HEK293 (cell line): Measurements from ENCODE around the gene KLHL17.

Experiments
- CTCF ChIA-PET: fragments of 350-600 bp; formaldehyde crosslinking; extraction: SDS; loops from one replicate; lab custom pipeline; 2021; ENCODE audit warnings: antibody characterized with exemption; lab: Yijun Ruan, JAX
- POLR2A ChIA-PET: fragments of 300-600 bp; formaldehyde crosslinking; extraction: SDS; loops from one replicate; lab custom pipeline; 2020; ENCODE audit warnings: antibody characterized with exemption, inconsistent platforms; lab: Yijun Ruan, JAX
- H3K27ac ChIP-seq: fragments of 200-500 bp; sonication (Bioruptor generic); 2 replicates; pipeline ENCODE4 v1.5.1; 2014; ENCODE audit warnings: low read depth, low read length, control low read depth, inconsistent platforms; ENCODE audit errors: extremely low read depth
- H3K36me3 ChIP-seq, 2 experiments: fragments of 200-500 bp in 1 of 2; sonication (Bioruptor generic) in 1 of 2; 1 replicate in 1 of 2; 2 replicates in 1 of 2; pipeline ENCODE4 v1.5.1; 2014 to 2017; ENCODE audit warnings: inconsistent platforms in 2 of 2, low read length in 2 of 2; ENCODE audit not compliant: control insufficient read depth in 2 of 2, insufficient read depth in 1 of 2
- H3K4me1 ChIP-seq: fragments of 200-500 bp; sonication (Bioruptor generic); 2 replicates; pipeline ENCODE4 v1.5.1; 2014; ENCODE audit warnings: mild to moderate bottlenecking, low read length, inconsistent platforms; ENCODE audit not compliant: control insufficient read depth, insufficient read depth
- H3K4me3 ChIP-seq: 2 replicates; pipeline ENCODE4 v1.5.1; 2011; ENCODE audit warnings: low read depth, mild to moderate bottlenecking, control low read depth, low read length, moderate library complexity
- H3K9me3 ChIP-seq: fragments of 200-500 bp; sonication (Bioruptor generic); 2 replicates; pipeline ENCODE4 v1.5.1; 2014; ENCODE audit warnings: low read depth, low read length, inconsistent platforms; ENCODE audit not compliant: control insufficient read depth, insufficient read depth
- BCL11A ChIP-seq: fragments of 450-650 bp; formaldehyde crosslinking; IDR thresholded peaks from 2 replicates; pipeline ENCODE4 v1.5.1; 2016; ENCODE audit warnings: low read depth, missing biosample characterization, missing genetic modification characterization
- KLF8 ChIP-seq: fragments of 450-650 bp; formaldehyde crosslinking; IDR thresholded peaks from 2 replicates; pipeline ENCODE4 v1.5.1; 2016; ENCODE audit warnings: missing biosample characterization, missing genetic modification characterization
- ZNF174 ChIP-seq: fragments of 450-650 bp; formaldehyde crosslinking; IDR thresholded peaks from 2 replicates; pipeline ENCODE4 v1.5.0; 2017; ENCODE audit warnings: missing biosample characterization, mild to moderate bottlenecking, missing genetic modification characterization
- ZNF175 ChIP-seq: fragments of 450-650 bp; formaldehyde crosslinking; IDR thresholded peaks from 2 replicates; pipeline ENCODE4 v1.5.1; 2016; ENCODE audit warnings: missing biosample characterization, missing genetic modification characterization
- ZNF19 ChIP-seq: fragments of 450-650 bp; formaldehyde crosslinking; IDR thresholded peaks from 2 replicates; pipeline ENCODE4; 2016; ENCODE audit warnings: missing biosample characterization, missing genetic modification characterization, low read depth
- ZNF37A ChIP-seq: fragments of 450-650 bp; IDR thresholded peaks from 2 replicates; pipeline ENCODE4 v1.5.1; 2018; ENCODE audit warnings: missing biosample characterization, missing genetic modification characterization
- ZNF658 ChIP-seq: fragments of 450-650 bp; formaldehyde crosslinking; IDR thresholded peaks from 2 replicates; pipeline ENCODE4; 2016; ENCODE audit warnings: missing biosample characterization, missing genetic modification characterization
- TF ChIP-seq, protein P1 (sequence below): fragments of 450-650 bp; formaldehyde crosslinking; IDR thresholded peaks from 2 replicates; pipeline ENCODE4 v1.5.1; 2017; ENCODE audit warnings: missing biosample characterization, missing genetic modification characterization
- TF ChIP-seq, protein P2 (sequence below): fragments of 450-650 bp; formaldehyde crosslinking; IDR thresholded peaks from 2 replicates; pipeline ENCODE4 v1.5.1; 2017; ENCODE audit warnings: missing biosample characterization, missing genetic modification characterization
- TF ChIP-seq, protein P3 (sequence below): fragments of 450-650 bp; formaldehyde crosslinking; conservative IDR thresholded peaks from 2 replicates; pipeline ENCODE4 v1.5.1; 2016; ENCODE audit warnings: low read depth, missing biosample characterization, missing genetic modification characterization
- TF ChIP-seq, protein P4 (sequence below): fragments of 450-650 bp; formaldehyde crosslinking; IDR thresholded peaks from 2 replicates; pipeline ENCODE4 v1.5.1; 2016; ENCODE audit warnings: missing biosample characterization, missing genetic modification characterization
- TF ChIP-seq, protein P5 (sequence below): fragments of 450-650 bp; formaldehyde crosslinking; IDR thresholded peaks from 2 replicates; pipeline ENCODE4 v1.5.1; 2016; ENCODE audit warnings: missing biosample characterization, missing genetic modification characterization, borderline replicate concordance
- TF ChIP-seq, protein P6 (sequence below): fragments of 450-650 bp; formaldehyde crosslinking; IDR thresholded peaks from 2 replicates; pipeline ENCODE4 v1.5.1; 2016; ENCODE audit warnings: missing biosample characterization, missing genetic modification characterization, low read depth

Gene KLHL17

DNA sequence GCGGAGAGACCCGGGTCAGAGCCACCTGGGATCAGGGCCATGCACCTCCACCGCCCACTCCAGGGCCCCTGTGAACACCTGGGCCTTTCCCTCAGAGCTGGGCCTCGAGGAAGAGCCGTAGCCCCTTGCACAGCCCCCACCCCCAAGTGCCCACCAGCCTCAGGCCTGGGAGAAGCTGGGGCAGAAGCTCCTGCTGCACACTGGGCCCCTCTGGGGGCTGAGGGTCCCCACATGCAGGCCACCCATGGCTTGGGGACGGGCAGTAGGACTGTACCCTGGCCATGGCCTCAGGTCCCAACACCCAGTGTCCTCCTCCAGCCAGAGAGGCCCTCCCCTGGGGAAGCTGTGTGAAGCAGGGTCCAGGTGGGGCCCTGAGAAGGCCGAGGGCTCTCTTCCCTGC, 7.8 kb upstream of the KLHL17 start (continued):
- TF ChIP-seq, protein P1, sequence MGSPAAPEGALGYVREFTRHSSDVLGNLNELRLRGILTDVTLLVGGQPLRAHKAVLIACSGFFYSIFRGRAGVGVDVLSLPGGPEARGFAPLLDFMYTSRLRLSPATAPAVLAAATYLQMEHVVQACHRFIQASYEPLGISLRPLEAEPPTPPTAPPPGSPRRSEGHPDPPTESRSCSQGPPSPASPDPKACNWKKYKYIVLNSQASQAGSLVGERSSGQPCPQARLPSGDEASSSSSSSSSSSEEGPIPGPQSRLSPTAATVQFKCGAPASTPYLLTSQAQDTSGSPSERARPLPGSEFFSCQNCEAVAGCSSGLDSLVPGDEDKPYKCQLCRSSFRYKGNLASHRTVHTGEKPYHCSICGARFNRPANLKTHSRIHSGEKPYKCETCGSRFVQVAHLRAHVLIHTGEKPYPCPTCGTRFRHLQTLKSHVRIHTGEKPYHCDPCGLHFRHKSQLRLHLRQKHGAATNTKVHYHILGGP (tag by site-specific recombination): no peak
- TF ChIP-seq, protein P2, sequence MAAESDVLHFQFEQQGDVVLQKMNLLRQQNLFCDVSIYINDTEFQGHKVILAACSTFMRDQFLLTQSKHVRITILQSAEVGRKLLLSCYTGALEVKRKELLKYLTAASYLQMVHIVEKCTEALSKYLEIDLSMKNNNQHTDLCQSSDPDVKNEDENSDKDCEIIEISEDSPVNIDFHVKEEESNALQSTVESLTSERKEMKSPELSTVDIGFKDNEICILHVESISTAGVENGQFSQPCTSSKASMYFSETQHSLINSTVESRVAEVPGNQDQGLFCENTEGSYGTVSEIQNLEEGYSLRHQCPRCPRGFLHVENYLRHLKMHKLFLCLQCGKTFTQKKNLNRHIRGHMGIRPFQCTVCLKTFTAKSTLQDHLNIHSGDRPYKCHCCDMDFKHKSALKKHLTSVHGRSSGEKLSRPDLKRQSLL (tag by site-specific recombination): no peak
- TF ChIP-seq ZNF37A (tag by site-specific recombination) (no peak), ZNF174 (tag by site-specific recombination) (no peak), BCL11A (no peak), ZNF19 (tag by site-specific recombination) (no peak)
- TF ChIP-seq, protein P3, sequence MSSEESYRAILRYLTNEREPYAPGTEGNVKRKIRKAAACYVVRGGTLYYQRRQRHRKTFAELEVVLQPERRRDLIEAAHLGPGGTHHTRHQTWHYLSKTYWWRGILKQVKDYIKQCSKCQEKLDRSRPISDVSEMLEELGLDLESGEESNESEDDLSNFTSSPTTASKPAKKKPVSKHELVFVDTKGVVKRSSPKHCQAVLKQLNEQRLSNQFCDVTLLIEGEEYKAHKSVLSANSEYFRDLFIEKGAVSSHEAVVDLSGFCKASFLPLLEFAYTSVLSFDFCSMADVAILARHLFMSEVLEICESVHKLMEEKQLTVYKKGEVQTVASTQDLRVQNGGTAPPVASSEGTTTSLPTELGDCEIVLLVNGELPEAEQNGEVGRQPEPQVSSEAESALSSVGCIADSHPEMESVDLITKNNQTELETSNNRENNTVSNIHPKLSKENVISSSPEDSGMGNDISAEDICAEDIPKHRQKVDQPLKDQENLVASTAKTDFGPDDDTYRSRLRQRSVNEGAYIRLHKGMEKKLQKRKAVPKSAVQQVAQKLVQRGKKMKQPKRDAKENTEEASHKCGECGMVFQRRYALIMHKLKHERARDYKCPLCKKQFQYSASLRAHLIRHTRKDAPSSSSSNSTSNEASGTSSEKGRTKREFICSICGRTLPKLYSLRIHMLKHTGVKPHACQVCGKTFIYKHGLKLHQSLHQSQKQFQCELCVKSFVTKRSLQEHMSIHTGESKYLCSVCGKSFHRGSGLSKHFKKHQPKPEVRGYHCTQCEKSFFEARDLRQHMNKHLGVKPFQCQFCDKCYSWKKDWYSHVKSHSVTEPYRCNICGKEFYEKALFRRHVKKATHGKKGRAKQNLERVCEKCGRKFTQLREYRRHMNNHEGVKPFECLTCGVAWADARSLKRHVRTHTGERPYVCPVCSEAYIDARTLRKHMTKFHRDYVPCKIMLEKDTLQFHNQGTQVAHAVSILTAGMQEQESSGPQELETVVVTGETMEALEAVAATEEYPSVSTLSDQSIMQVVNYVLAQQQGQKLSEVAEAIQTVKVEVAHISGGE: no peak

DNA sequence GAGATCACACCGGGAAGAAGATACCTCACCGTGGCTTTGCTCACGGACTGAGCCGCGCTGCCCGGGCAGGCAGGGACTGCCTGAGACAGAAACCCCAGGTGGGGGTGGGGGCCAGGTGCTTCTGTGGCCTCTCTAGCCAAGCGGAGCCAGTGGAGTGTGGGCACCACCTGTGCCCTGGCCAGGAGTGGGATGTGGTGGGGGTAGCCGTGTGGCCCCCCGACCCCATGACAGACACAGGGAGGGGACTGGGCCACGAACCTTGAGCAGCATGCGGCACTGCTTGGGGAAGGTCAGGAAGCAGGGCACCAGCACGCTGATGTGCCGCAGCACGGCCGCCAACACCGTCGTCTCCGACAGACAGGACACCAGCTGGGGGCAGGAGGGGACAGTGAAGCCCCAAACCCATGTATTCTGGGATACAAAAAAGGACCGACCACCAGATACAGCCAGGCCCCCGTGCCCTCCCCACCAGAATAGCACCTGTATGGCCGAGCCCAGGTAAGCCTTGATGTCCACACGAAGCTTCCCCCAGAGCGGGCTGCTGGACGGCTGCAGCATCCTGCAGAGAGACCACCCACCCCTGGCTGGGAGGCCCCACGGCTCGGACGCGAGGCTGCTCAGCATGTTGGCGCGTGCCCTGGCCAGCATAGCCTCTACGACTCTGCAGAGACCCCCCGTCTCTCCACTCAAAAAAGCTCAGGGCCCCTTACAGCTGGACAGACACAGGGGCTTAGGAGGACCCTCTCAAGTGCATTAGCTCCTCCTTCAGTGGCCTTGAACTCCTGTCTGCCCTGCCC, 6.7 kb upstream of the KLHL17 start:
- ChIA-PET POLR2A (interaction anchor here (0.7 to 2.6 kb wide), 4 partner anchors 9 to 37 kb away, joined by 3 to 12 read pairs (median 4); no protein-coding TSS in a partner anchor), CTCF (interaction anchor here (0.6 to 1.4 kb wide), 4 partner anchors 9 to 84 kb away, joined by 3 to 6 read pairs (median 4); no protein-coding TSS in a partner anchor)
- Histone ChIP-seq H3K9me3 (no peaks in the 10 kb centered on the region), H3K4me3 (no peak overlapping the region), H3K36me3 (peaks cover 12 to 90% of the 10 kb centered on the region in 2 experiments; a peak in 2 of 3 replicates), H3K4me1 (no peaks in the 10 kb centered on the region), H3K27ac (no peak overlapping the region)
- TF ChIP-seq, protein P4, sequence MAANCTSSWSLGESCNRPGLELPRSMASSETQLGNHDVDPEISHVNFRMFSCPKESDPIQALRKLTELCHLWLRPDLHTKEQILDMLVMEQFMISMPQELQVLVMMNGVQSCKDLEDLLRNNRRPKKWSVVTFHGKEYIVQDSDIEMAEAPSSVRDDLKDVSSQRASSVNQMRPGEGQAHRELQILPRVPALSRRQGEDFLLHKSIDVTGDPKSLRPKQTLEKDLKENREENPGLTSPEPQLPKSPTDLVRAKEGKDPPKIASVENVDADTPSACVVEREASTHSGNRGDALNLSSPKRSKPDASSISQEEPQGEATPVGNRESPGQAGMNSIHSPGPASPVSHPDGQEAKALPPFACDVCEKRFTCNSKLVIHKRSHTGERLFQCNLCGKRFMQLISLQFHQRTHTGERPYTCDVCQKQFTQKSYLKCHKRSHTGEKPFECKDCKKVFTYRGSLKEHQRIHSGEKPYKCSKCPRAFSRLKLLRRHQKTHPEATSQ: no peak
- TF ChIP-seq, protein P2 (tag by site-specific recombination): no peak
- TF ChIP-seq ZNF175 (tag by site-specific recombination) (no peak), ZNF658 (no peak), KLF8 (tag by site-specific recombination) (no peak)
- TF ChIP-seq, protein P5, sequence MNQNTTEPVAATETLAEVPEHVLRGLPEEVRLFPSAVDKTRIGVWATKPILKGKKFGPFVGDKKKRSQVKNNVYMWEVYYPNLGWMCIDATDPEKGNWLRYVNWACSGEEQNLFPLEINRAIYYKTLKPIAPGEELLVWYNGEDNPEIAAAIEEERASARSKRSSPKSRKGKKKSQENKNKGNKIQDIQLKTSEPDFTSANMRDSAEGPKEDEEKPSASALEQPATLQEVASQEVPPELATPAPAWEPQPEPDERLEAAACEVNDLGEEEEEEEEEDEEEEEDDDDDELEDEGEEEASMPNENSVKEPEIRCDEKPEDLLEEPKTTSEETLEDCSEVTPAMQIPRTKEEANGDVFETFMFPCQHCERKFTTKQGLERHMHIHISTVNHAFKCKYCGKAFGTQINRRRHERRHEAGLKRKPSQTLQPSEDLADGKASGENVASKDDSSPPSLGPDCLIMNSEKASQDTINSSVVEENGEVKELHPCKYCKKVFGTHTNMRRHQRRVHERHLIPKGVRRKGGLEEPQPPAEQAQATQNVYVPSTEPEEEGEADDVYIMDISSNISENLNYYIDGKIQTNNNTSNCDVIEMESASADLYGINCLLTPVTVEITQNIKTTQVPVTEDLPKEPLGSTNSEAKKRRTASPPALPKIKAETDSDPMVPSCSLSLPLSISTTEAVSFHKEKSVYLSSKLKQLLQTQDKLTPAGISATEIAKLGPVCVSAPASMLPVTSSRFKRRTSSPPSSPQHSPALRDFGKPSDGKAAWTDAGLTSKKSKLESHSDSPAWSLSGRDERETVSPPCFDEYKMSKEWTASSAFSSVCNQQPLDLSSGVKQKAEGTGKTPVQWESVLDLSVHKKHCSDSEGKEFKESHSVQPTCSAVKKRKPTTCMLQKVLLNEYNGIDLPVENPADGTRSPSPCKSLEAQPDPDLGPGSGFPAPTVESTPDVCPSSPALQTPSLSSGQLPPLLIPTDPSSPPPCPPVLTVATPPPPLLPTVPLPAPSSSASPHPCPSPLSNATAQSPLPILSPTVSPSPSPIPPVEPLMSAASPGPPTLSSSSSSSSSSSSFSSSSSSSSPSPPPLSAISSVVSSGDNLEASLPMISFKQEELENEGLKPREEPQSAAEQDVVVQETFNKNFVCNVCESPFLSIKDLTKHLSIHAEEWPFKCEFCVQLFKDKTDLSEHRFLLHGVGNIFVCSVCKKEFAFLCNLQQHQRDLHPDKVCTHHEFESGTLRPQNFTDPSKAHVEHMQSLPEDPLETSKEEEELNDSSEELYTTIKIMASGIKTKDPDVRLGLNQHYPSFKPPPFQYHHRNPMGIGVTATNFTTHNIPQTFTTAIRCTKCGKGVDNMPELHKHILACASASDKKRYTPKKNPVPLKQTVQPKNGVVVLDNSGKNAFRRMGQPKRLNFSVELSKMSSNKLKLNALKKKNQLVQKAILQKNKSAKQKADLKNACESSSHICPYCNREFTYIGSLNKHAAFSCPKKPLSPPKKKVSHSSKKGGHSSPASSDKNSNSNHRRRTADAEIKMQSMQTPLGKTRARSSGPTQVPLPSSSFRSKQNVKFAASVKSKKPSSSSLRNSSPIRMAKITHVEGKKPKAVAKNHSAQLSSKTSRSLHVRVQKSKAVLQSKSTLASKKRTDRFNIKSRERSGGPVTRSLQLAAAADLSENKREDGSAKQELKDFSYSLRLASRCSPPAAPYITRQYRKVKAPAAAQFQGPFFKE (tag by site-specific recombination): no peak
- TF ChIP-seq, protein P6, sequence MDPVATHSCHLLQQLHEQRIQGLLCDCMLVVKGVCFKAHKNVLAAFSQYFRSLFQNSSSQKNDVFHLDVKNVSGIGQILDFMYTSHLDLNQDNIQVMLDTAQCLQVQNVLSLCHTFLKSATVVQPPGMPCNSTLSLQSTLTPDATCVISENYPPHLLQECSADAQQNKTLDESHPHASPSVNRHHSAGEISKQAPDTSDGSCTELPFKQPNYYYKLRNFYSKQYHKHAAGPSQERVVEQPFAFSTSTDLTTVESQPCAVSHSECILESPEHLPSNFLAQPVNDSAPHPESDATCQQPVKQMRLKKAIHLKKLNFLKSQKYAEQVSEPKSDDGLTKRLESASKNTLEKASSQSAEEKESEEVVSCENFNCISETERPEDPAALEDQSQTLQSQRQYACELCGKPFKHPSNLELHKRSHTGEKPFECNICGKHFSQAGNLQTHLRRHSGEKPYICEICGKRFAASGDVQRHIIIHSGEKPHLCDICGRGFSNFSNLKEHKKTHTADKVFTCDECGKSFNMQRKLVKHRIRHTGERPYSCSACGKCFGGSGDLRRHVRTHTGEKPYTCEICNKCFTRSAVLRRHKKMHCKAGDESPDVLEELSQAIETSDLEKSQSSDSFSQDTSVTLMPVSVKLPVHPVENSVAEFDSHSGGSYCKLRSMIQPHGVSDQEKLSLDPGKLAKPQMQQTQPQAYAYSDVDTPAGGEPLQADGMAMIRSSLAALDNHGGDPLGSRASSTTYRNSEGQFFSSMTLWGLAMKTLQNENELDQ: no peak
